Mammary epithelial cell (primary cell): ENCODE data around the gene LRRFIP1.

Source experiments
- CTCF ChIP-seq, 2 donors: IDR thresholded peaks in 1 of 2; conservative IDR thresholded peaks in 1 of 2; 2 replicates each; pipeline ENCODE4 v1.5.1; 2011 to 2012; ENCODE audit warnings: inconsistent platforms in 2 of 2, low read length in 2 of 2, mild to moderate bottlenecking in 2 of 2, control low read depth in 1 of 2, low read depth in 1 of 2; ENCODE audit not compliant: insufficient read depth in 1 of 2; ENCODE audit errors: extremely low read depth in 1 of 2
- EZH2 ChIP-seq: IDR thresholded peaks from 2 replicates; pipeline ENCODE4 v1.6.1; 2012; ENCODE audit warnings: low read length, inconsistent platforms, borderline replicate concordance

- TF ChIP-seq CTCF (conservative IDR thresholded peaks at IDR 0.05 in 1 of 2, IDR thresholded peaks at IDR 0.05 in 1 of 2; ENCODE audit: extremely low read depth in 1 of 2, insufficient read depth in 1 of 2, low read depth in 1 of 2, low read length in 2 of 2): no peak
- no peak for TF ChIP-seq EZH2
Observed at GRCh38 chr2:237790353-237790752, 163.0 kb downstream of the LRRFIP1 start.
